HUES64 (cell line): ENCODE results near the gene CCNO. TPM values are rescaled to one million over a fixed set of nuclear protein-coding genes. Genes with fewer than 3 reads are reported as not detected.
A peak's percentile ranks its signal among the peaks of the same experiment; 100 is the strongest.

Experiments
- H3K27ac ChIP-seq: 2 replicates; pipeline ENCODE4 v1.7.0; 2013; ENCODE audit warnings: low read depth, low read length, inconsistent platforms
- H3K27me3 ChIP-seq: 2 replicates; pipeline ENCODE4 v1.6.1; 2013; ENCODE audit warnings: mild to moderate bottlenecking, low read length; ENCODE audit not compliant: insufficient read depth
- H3K36me3 ChIP-seq: 2 replicates; pipeline ENCODE4 v1.6.1; 2013; ENCODE audit warnings: mild to moderate bottlenecking, low read length; ENCODE audit not compliant: insufficient read depth
- H3K4me1 ChIP-seq: 2 replicates; pipeline ENCODE4 v1.6.1; 2013; ENCODE audit warnings: mild to moderate bottlenecking, low read length, moderate library complexity; ENCODE audit not compliant: insufficient read depth
- H3K4me3 ChIP-seq: 2 replicates; pipeline ENCODE4 v1.5.1; 2013; ENCODE audit warnings: mild to moderate bottlenecking, low read length, moderate library complexity
- H3K9ac ChIP-seq: 2 replicates; pipeline ENCODE4 v1.6.1; 2013; ENCODE audit warnings: mild to moderate bottlenecking, low read depth, low read length
- H3K9me3 ChIP-seq: 2 replicates; pipeline ENCODE4 v1.6.1; 2013; ENCODE audit warnings: low read depth, low read length; ENCODE audit not compliant: insufficient read depth
- WGBS: fragments of 150-250, 120-280 bp; methylation state at CpG from one replicate; pipeline ENCODE4 v1.1.7; 2013; ENCODE audit warnings: missing lambda C conversion rate; 5-methylcytosine and 5-hydroxymethylcytosine counted together
- polyA plus RNA-seq, 2 experiments: library from polyadenylated mRNA; stranded (reverse); fragments of 50-300 nt; gene quantifications; one replicate each; pipeline ENCODE4 v1.2.3, GENCODE V29; 2013

Gene CCNO
- polyA plus RNA-seq (2013, experiment 1 of 2) = 0.20 TPM
- 0.25 TPM for polyA plus RNA-seq (2013, experiment 2 of 2)

- Histone ChIP-seq H3K4me3 (peak within 1 kb of the TSS; percentile 57), H3K27ac (no peak within 1 kb of the TSS), H3K9me3 (no peaks in the 10 kb centered on the region), H3K4me1 (peaks cover 16% of the 10 kb centered on the region; the same call in 1 of the 2 replicates), H3K9ac (no peak within 1 kb of the TSS), H3K27me3 (peaks cover 99% of the 10 kb centered on the region), H3K36me3 (no peaks in the 10 kb centered on the region)
- under 1% methylated on average over 106 of the region's 106 CpGs for WGBS
Observed at GRCh38 chr5:55232985-55233928, at the start of gene CCNO. CCNO (minus strand) TSS chr5:55233608; CDS start chr5:55233523, 85 bp downstream.

- no peaks in the 10 kb centered on the region for H3K27me3 ChIP-seq
- H3K4me1 ChIP-seq = no peaks in the 10 kb centered on the region
- H3K9ac ChIP-seq = no peak overlapping the region
- 96% methylated on average over 4 of the region's 4 CpGs for WGBS
- no peak overlapping the region for H3K4me3 ChIP-seq
- H3K9me3 ChIP-seq = no peaks in the 10 kb centered on the region
- H3K27ac ChIP-seq = no peak overlapping the region
- peaks cover 84% of the 10 kb centered on the region for H3K36me3 ChIP-seq
Observed at GRCh38 chr5:55278778-55279177, 45.4 kb upstream of the CCNO start.

- H3K36me3 ChIP-seq = peaks cover 82% of the 10 kb centered on the region
- WGBS = 94% methylated on average over 1 of the region's 1 CpG
Observed at GRCh38 chr5:55276771-55277170, 43.4 kb upstream of the CCNO start.

GRCh38 chr5:55258339-55258738 is 24.9 kb upstream of the CCNO start:
- H3K9ac ChIP-seq = no peak overlapping the region
- peaks cover 78% of the 10 kb centered on the region for H3K36me3 ChIP-seq
- H3K4me1 ChIP-seq = 0 out of 2 replicates have a peak, but pooled peaks cover 9% of the 10 kb centered on the region
- no peaks in the 10 kb centered on the region for H3K9me3 ChIP-seq
- no peaks in the 10 kb centered on the region for H3K27me3 ChIP-seq
- no peak overlapping the region for H3K4me3 ChIP-seq
- H3K27ac ChIP-seq = no peak overlapping the region
- WGBS = 97% methylated on average over 3 of the region's 3 CpGs

More at GRCh38 chr5:55276771-55277170, 43.4 kb upstream of the CCNO start:
- Histone ChIP-seq H3K9ac (no peak overlapping the region), H3K27me3 (no peaks in the 10 kb centered on the region), H3K27ac (no peak overlapping the region), H3K4me3 (no peak overlapping the region), H3K4me1 (no peaks in the 10 kb centered on the region), H3K9me3 (no peaks in the 10 kb centered on the region)

- peaks cover 46% of the 10 kb centered on the region for H3K36me3 ChIP-seq
- 100% methylated on average over 4 of the region's 4 CpGs for WGBS
Observed at GRCh38 chr5:55254802-55255201, 21.4 kb upstream of the CCNO start.

GRCh38 chr5:55250064-55250463 is 16.7 kb upstream of the CCNO start:
- no peaks in the 10 kb centered on the region for H3K27me3 ChIP-seq
- WGBS = no CpG with 5 or more reads among the region's 1 CpG
- no peaks in the 10 kb centered on the region for H3K4me1 ChIP-seq
- H3K9me3 ChIP-seq = peaks cover 11% of the 10 kb centered on the region; the same call in 1 of the 2 replicates
- H3K27ac ChIP-seq = no peak overlapping the region
- peaks cover 8% of the 10 kb centered on the region for H3K36me3 ChIP-seq
- no peak overlapping the region for H3K9ac ChIP-seq
- H3K4me3 ChIP-seq = no peak overlapping the region

More at GRCh38 chr5:55254802-55255201, 21.4 kb upstream of the CCNO start:
- Histone ChIP-seq H3K4me3 (no peak overlapping the region), H3K27ac (no peak overlapping the region), H3K9me3 (no peaks in the 10 kb centered on the region), H3K4me1 (0 out of 2 replicates have a peak, but pooled peaks cover 9% of the 10 kb centered on the region), H3K27me3 (no peaks in the 10 kb centered on the region), H3K9ac (no peak overlapping the region)

- no peak overlapping the region for H3K27ac ChIP-seq
- H3K9me3 ChIP-seq = no peaks in the 10 kb centered on the region
- no peak overlapping the region for H3K4me3 ChIP-seq
- H3K4me1 ChIP-seq = no peaks in the 10 kb centered on the region
- peaks cover 24% of the 10 kb centered on the region for H3K27me3 ChIP-seq
- no peak overlapping the region for H3K9ac ChIP-seq
- WGBS = 87% methylated on average over 4 of the region's 4 CpGs
- no peaks in the 10 kb centered on the region for H3K36me3 ChIP-seq
Observed at GRCh38 chr5:55241746-55242145, 8.3 kb upstream of the CCNO start.

GRCh38 chr5:55236800-55237199 is 3.4 kb upstream of the CCNO start:
- H3K4me1 ChIP-seq = peaks cover 8% of the 10 kb centered on the region; the same call in 1 of the 2 replicates
- H3K9me3 ChIP-seq = no peaks in the 10 kb centered on the region
- 79% methylated on average over 10 of the region's 10 CpGs for WGBS
- H3K9ac ChIP-seq = no peak overlapping the region
- H3K36me3 ChIP-seq = no peaks in the 10 kb centered on the region
- no peak overlapping the region for H3K4me3 ChIP-seq
- no peak overlapping the region for H3K27ac ChIP-seq
- H3K27me3 ChIP-seq = peaks cover 71% of the 10 kb centered on the region

- Histone ChIP-seq H3K36me3 (no peaks in the 10 kb centered on the region), H3K9me3 (no peaks in the 10 kb centered on the region), H3K27ac (no peak overlapping the region), H3K9ac (no peak overlapping the region), H3K4me3 (peak overlapping the region; percentile 57), H3K4me1 (peaks cover 16% of the 10 kb centered on the region; the same call in 1 of the 2 replicates), H3K27me3 (peaks cover 96% of the 10 kb centered on the region)
- WGBS = 3% methylated on average over 31 of the region's 31 CpGs
Observed at GRCh38 chr5:55234121-55234700, 803 bp upstream of the CCNO start.

- Histone ChIP-seq H3K9ac (no peak overlapping the region), H3K27me3 (peaks cover 99% of the 10 kb centered on the region), H3K36me3 (no peaks in the 10 kb centered on the region), H3K4me3 (peak overlapping the region; percentile 57), H3K4me1 (peaks cover 20% of the 10 kb centered on the region; the same call in 1 of the 2 replicates), H3K9me3 (no peaks in the 10 kb centered on the region), H3K27ac (no peak overlapping the region)
- WGBS = under 1% methylated on average over 45 of the region's 45 CpGs
Observed at GRCh38 chr5:55232271-55232984, 980 bp downstream of the CCNO start.
